Measurements from ENCODE around the gene AACS. TPM values are rescaled to one million over a fixed set of nuclear protein-coding genes. Genes with fewer than 3 reads are reported as not detected.

AACS gene
- total RNA-seq, 2 donors from 2014 or later, result 15.0 to 22.4 TPM

GRCh38 chr12:125160281-125160955 lies 95.2 kb downstream of the AACS start:
- TF ChIP-seq CTCF (IDR thresholded peaks at IDR 0.05) (no peak), POLR2A (IDR thresholded peaks at IDR 0.05) (no peak)
- WGBS, 2 donors, result 79 to 83% methylated on average over 9 of the region's 9 CpGs

GRCh38 chr12:125161712-125162022 lies 96.4 kb downstream of the AACS start:
- intact Hi-C loops (cut with DNase I), result no loop called here
- WGBS, 2 donors, result 50 to 54% methylated on average over 2 of the region's 2 CpGs
- DNase-seq, result no peak
- TF ChIP-seq CTCF (IDR thresholded peaks at IDR 0.05), result no peak
- TF ChIP-seq POLR2A (IDR thresholded peaks at IDR 0.05), result no peak
- no peaks in the 10 kb centered on the region for H3K9me3 ChIP-seq
- ATAC-seq, result no peak
- no peaks in the 10 kb centered on the region for H3K4me1 ChIP-seq
- no peak overlapping the region for H3K4me3 ChIP-seq
- no peak overlapping the region for H3K27ac ChIP-seq
- no peaks in the 10 kb centered on the region for H3K36me3 ChIP-seq (replicated peaks in 1 of 2; ENCODE audit: insufficient read depth in 1 of 2, low read depth in 2 of 2)
- no peaks in the 10 kb centered on the region for H3K27me3 ChIP-seq

More at GRCh38 chr12:125160281-125160955, 95.2 kb downstream of the AACS start:
- no peak for DNase-seq
- intact Hi-C loops (cut with DNase I), result no loop called here
- Histone ChIP-seq H3K36me3 (replicated peaks in 1 of 2; ENCODE audit: insufficient read depth in 1 of 2, low read depth in 2 of 2) (no peaks in the 10 kb centered on the region), H3K9me3 (no peaks in the 10 kb centered on the region), H3K27me3 (no peaks in the 10 kb centered on the region), H3K4me3 (no peak overlapping the region), H3K27ac (no peak overlapping the region), H3K4me1 (no peaks in the 10 kb centered on the region)
- ATAC-seq, result no peak

GRCh38 chr12:125162489-125163028 lies 97.3 kb downstream of the AACS start:
- Histone ChIP-seq H3K27me3 (no peaks in the 10 kb centered on the region), H3K4me3 (no peak overlapping the region), H3K36me3 (replicated peaks in 1 of 2; ENCODE audit: insufficient read depth in 1 of 2, low read depth in 2 of 2) (no peaks in the 10 kb centered on the region), H3K4me1 (no peaks in the 10 kb centered on the region), H3K27ac (no peak overlapping the region), H3K9me3 (no peaks in the 10 kb centered on the region)
- no peak for ATAC-seq
- no peak for DNase-seq
- WGBS, 2 donors, result 80 to 87% methylated on average over 14 to 15 of the region's 15 CpGs
- TF ChIP-seq CTCF (IDR thresholded peaks at IDR 0.05) (no peak), POLR2A (IDR thresholded peaks at IDR 0.05) (no peak)
- intact Hi-C loops (cut with DNase I), result no loop called here

GRCh38 chr12:125163148-125163547 lies 97.9 kb downstream of the AACS start:
- Histone ChIP-seq H3K27ac (no peak overlapping the region), H3K27me3 (no peaks in the 10 kb centered on the region), H3K4me1 (no peaks in the 10 kb centered on the region), H3K4me3 (no peak overlapping the region), H3K36me3 (replicated peaks in 1 of 2; ENCODE audit: insufficient read depth in 1 of 2, low read depth in 2 of 2) (no peaks in the 10 kb centered on the region), H3K9me3 (no peaks in the 10 kb centered on the region)
- intact Hi-C loops (cut with DNase I), result no loop called here
- ATAC-seq (no peak), DNase-seq (no peak)
- WGBS, 2 donors, result 71 to 78% methylated on average over 12 of the region's 12 CpGs
- TF ChIP-seq CTCF (IDR thresholded peaks at IDR 0.05) (no peak), POLR2A (IDR thresholded peaks at IDR 0.05) (no peak)

- 89 to 96% methylated on average over 6 to 8 of the region's 8 CpGs for WGBS, 2 donors
- Histone ChIP-seq H3K4me1 (no peaks in the 10 kb centered on the region), H3K27me3 (no peaks in the 10 kb centered on the region), H3K9me3 (no peaks in the 10 kb centered on the region), H3K27ac (no peak overlapping the region), H3K36me3 (replicated peaks in 1 of 2; ENCODE audit: insufficient read depth in 1 of 2, low read depth in 2 of 2) (no peaks in the 10 kb centered on the region), H3K4me3 (no peak overlapping the region)
- ATAC-seq (no peak), DNase-seq (no peak)
- intact Hi-C loops (cut with DNase I), result no loop called here
- no peak for TF ChIP-seq CTCF (IDR thresholded peaks at IDR 0.05)
- TF ChIP-seq POLR2A (IDR thresholded peaks at IDR 0.05), result no peak
Observed at GRCh38 chr12:125164541-125164940, 99.3 kb downstream of the AACS start.

Measured in body of pancreas (tissue), 4 donors.